ENCODE results near the gene BAIAP2L1.
"Not testable (repeated sequence)": the region's sequence is repeated elsewhere in the genome, so short reads cannot be mapped to it uniquely, and the experiment has no call there.

Gene BAIAP2L1

GRCh38 chr7:98387131-98387530, 13.8 kb downstream of the BAIAP2L1 start:
- no peak for TF ChIP-seq ZNF274 (IDR thresholded peaks at IDR 0.05; ENCODE audit: low read depth, low read length)

GRCh38 chr7:98385532-98385931, 15.4 kb downstream of the BAIAP2L1 start:
- H3K4me3 ChIP-seq (ENCODE audit: low read length) = not testable (repeated sequence)

More at GRCh38 chr7:98387131-98387530, 13.8 kb downstream of the BAIAP2L1 start:
- no peak overlapping the region for H3K4me3 ChIP-seq (ENCODE audit: low read length)

GRCh38 chr7:98378210-98378819, 22.6 kb downstream of the BAIAP2L1 start:
- H3K4me3 ChIP-seq (ENCODE audit: low read length) = no peak overlapping the region
- no peak for TF ChIP-seq ZNF274 (IDR thresholded peaks at IDR 0.05; ENCODE audit: low read depth, low read length)

- TF ChIP-seq ZNF274 (IDR thresholded peaks at IDR 0.05; ENCODE audit: low read depth, low read length) = no peak
- no peak overlapping the region for H3K4me3 ChIP-seq (ENCODE audit: low read length)
Observed at GRCh38 chr7:98376711-98377110, 24.2 kb downstream of the BAIAP2L1 start.

- H3K4me3 ChIP-seq (ENCODE audit: low read length) = no peak overlapping the region
- no peak for TF ChIP-seq ZNF274 (IDR thresholded peaks at IDR 0.05; ENCODE audit: low read depth, low read length)
Observed at GRCh38 chr7:98375664-98376063, 25.2 kb downstream of the BAIAP2L1 start.

GRCh38 chr7:98374285-98374680, 26.6 kb downstream of the BAIAP2L1 start:
- no peak for TF ChIP-seq ZNF274 (IDR thresholded peaks at IDR 0.05; ENCODE audit: low read depth, low read length)

GRCh38 chr7:98372993-98373392, 27.9 kb downstream of the BAIAP2L1 start:
- no peak for TF ChIP-seq ZNF274 (IDR thresholded peaks at IDR 0.05; ENCODE audit: low read depth, low read length)
- H3K4me3 ChIP-seq (ENCODE audit: low read length) = no peak overlapping the region

More at GRCh38 chr7:98374285-98374680, 26.6 kb downstream of the BAIAP2L1 start:
- H3K4me3 ChIP-seq (ENCODE audit: low read length) = no peak overlapping the region

GRCh38 chr7:98369726-98370125, 31.2 kb downstream of the BAIAP2L1 start:
- H3K4me3 ChIP-seq (ENCODE audit: low read length) = no peak overlapping the region
- no peak for TF ChIP-seq ZNF274 (IDR thresholded peaks at IDR 0.05; ENCODE audit: low read depth, low read length)

- TF ChIP-seq ZNF274 (IDR thresholded peaks at IDR 0.05; ENCODE audit: low read depth, low read length) = no peak
- H3K4me3 ChIP-seq (ENCODE audit: low read length) = no peak overlapping the region
Observed at GRCh38 chr7:98368716-98369115, 32.2 kb downstream of the BAIAP2L1 start.

GRCh38 chr7:98366562-98366938, 34.3 kb downstream of the BAIAP2L1 start:
- no peak for TF ChIP-seq ZNF274 (IDR thresholded peaks at IDR 0.05; ENCODE audit: low read depth, low read length)
- no peak overlapping the region for H3K4me3 ChIP-seq (ENCODE audit: low read length)

- no peak for TF ChIP-seq ZNF274 (IDR thresholded peaks at IDR 0.05; ENCODE audit: low read depth, low read length)
- H3K4me3 ChIP-seq (ENCODE audit: low read length) = no peak overlapping the region
Observed at GRCh38 chr7:98365863-98366561, 34.9 kb downstream of the BAIAP2L1 start.

GRCh38 chr7:98364220-98364619, 36.7 kb downstream of the BAIAP2L1 start:
- H3K4me3 ChIP-seq (ENCODE audit: low read length) = no peak overlapping the region
- no peak for TF ChIP-seq ZNF274 (IDR thresholded peaks at IDR 0.05; ENCODE audit: low read depth, low read length)

GRCh38 chr7:98362517-98362916, 38.4 kb downstream of the BAIAP2L1 start:
- TF ChIP-seq ZNF274 (IDR thresholded peaks at IDR 0.05; ENCODE audit: low read depth, low read length) = no peak
- H3K4me3 ChIP-seq (ENCODE audit: low read length) = no peak overlapping the region

GRCh38 chr7:98360221-98361130, 40.4 kb downstream of the BAIAP2L1 start:
- no peak for TF ChIP-seq ZNF274 (IDR thresholded peaks at IDR 0.05; ENCODE audit: low read depth, low read length)
- no peak overlapping the region for H3K4me3 ChIP-seq (ENCODE audit: low read length)

- TF ChIP-seq ZNF274 (IDR thresholded peaks at IDR 0.05; ENCODE audit: low read depth, low read length) = no peak
Observed at GRCh38 chr7:98359395-98359794, 41.5 kb downstream of the BAIAP2L1 start.

More at GRCh38 chr7:98359395-98359794, 41.5 kb downstream of the BAIAP2L1 start:
- no peak overlapping the region for H3K4me3 ChIP-seq (ENCODE audit: low read length)

Measured in GM08714 (cell line).